Measurements from ENCODE around the gene KRT73.

DNA sequence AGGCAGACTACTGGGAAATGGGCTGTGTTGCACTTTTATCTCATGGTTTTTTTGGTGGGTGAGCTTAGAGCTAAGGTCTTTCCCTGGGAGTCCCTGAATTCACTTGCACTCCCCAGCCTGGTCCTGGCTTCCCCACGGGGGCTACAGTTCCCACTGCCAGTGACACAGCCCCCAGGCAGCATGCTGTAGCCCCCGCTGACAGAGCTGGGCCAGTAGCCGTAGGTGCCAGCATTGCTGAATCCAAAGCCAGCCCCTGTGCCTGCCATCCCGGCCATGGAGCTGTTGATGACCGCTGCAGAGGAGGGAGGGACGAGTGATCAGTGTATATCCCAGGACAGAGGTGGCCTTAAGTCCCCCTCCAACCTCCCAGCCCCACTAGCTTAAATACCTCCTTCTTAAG is 10.2 kb downstream of the KRT73 start:
- no peak for TF ChIP-seq POLR2A (IDR thresholded peaks at IDR 0.05)
- TF ChIP-seq, protein P1, sequence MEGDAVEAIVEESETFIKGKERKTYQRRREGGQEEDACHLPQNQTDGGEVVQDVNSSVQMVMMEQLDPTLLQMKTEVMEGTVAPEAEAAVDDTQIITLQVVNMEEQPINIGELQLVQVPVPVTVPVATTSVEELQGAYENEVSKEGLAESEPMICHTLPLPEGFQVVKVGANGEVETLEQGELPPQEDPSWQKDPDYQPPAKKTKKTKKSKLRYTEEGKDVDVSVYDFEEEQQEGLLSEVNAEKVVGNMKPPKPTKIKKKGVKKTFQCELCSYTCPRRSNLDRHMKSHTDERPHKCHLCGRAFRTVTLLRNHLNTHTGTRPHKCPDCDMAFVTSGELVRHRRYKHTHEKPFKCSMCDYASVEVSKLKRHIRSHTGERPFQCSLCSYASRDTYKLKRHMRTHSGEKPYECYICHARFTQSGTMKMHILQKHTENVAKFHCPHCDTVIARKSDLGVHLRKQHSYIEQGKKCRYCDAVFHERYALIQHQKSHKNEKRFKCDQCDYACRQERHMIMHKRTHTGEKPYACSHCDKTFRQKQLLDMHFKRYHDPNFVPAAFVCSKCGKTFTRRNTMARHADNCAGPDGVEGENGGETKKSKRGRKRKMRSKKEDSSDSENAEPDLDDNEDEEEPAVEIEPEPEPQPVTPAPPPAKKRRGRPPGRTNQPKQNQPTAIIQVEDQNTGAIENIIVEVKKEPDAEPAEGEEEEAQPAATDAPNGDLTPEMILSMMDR (IDR thresholded peaks at IDR 0.05), result no peak

Measured in Peyer's patch (tissue), 4 donors.